Stimulated activated CD8-positive, alpha-beta memory T cell treated with anti-CD3 and anti-CD28 coated beads, Interleukin-4, amount 100 ng/mL, for 4 hours (primary cell): Measurements from ENCODE around the gene OR2J3.
"Not testable (repeated sequence)": the region's sequence is repeated elsewhere in the genome, so short reads cannot be mapped to it uniquely, and the experiment has no call there.

Source experiments
- DNase-seq, 2 donors: peaks; one replicate each; pipeline ENCODE4 v3.0.0-alpha.2; 2020; ENCODE audit warnings: low read depth in 2 of 2, low spot score in 1 of 2

Gene OR2J3

DNA sequence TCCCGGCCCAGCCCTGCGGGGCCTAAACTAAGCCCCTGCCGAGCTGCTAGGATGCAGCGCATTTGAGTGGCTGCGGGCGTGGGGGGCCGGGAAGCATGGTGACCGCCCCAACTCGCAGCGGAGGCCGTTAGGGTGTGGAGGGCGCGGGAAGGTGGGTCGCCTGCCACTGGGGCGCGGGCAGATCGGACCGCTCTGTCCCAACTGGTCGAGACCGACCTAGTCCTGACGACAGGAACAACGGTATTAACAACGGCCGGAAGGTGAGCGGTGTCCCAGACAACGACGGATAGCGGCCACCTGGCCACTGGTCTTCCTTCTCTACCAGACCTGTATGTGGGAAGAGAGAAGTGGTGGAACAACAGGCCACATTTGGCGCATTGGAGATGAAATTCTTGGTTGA is 52.1 kb downstream of the OR2J3 start:
- not testable (repeated sequence) for DNase-seq
